ENCODE measurements around the gene MAML2.
A peak's percentile ranks its signal among the peaks of the same experiment; 100 is the strongest.

MAML2 gene

DNA sequence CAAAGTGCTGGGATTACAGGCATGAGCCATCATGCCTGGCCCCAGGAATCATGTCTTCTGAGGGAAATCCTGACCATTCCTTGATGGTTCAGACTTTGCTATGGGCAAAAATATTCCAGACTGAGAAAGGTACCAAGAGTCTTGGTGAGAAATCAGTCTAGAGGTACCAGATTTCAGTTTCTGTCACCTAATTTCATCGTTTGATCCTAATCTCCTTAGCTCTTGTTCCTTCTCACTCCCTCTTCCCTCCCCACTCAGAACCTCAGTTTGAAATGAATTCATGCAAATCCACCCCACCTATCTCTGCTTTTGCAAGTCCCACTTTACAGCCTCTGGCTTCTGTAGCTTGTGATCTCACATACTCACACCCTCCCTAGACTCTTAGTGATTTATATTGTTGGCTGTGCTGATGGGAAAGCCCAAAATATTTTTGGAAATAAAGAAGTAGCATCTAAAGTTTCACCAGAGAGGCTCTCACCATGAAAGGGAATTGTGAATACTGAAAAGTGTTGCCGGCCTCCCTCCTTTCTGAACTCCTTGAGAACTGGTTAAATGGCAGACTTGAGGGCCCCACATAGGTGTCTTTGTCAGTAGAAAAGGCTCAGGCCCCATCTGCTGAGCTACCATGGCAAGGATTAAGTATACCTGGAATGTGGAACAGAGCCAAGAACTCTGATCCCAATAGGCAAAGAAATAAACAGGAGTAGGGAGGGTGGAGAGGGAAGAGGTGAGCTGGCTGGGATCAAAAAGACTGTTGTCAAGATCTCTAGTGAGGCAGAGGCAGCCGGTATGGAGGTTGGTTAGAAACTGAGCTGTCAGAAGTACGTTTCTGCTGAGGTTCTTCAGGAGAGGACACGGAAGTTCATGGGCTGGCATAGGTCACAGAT, 228.6 kb downstream of the MAML2 start:
- ATAC-seq (replicated peaks), result no peak
- peaks cover 5 to 6% of the 10 kb centered on the region in 2 donors for H3K4me1 Mint-ChIP-seq (ENCODE audit: low read depth in 2 of 2)
- H3K27ac Mint-ChIP-seq, result peak overlapping the region in 1 of 2 donors; percentile 20
- no peak overlapping the region for H3K4me3 Mint-ChIP-seq
- DNase-seq, result no peak
- no peaks in the 10 kb centered on the region for H3K27me3 Mint-ChIP-seq
- H3K36me3 Mint-ChIP-seq (ENCODE audit: insufficient read depth), result peaks cover 3% of the 10 kb centered on the region
- H3K9me3 Mint-ChIP-seq, result no peaks in the 10 kb centered on the region

DNA sequence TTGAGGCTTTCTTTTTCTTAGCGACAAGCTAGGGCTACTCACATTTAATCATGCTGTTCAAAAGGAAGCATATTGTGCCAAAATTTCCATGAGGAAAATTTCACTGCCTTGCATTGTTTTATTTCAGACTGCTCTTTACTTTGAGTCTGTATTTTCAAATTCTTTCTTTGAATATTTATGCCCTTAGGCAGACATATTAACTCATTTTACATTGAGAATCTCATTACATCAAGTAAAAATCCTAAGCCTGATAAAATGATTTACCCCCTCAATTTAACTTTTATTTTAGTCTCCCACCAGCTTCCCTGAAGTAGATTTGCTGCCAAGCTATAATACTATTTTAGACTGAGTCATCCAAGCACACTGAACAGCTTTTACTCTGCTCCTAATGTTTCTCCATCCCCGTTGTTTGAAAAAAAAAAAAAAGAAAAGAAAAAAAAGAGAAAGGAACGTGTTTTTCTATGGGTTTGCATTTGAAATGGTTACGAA, 229.8 kb downstream of the MAML2 start:
- Mint-ChIP-seq H3K36me3 (ENCODE audit: insufficient read depth) (peaks cover 3% of the 10 kb centered on the region), H3K4me1 (ENCODE audit: low read depth in 2 of 2) (peaks cover 5 to 6% of the 10 kb centered on the region in 2 donors), H3K4me3 (no peak overlapping the region), H3K27me3 (no peaks in the 10 kb centered on the region), H3K27ac (peak overlapping the region; percentile 26 to 45), H3K9me3 (no peaks in the 10 kb centered on the region)
- no peak for ATAC-seq (replicated peaks)
- DNase-seq, result no peak

DNA sequence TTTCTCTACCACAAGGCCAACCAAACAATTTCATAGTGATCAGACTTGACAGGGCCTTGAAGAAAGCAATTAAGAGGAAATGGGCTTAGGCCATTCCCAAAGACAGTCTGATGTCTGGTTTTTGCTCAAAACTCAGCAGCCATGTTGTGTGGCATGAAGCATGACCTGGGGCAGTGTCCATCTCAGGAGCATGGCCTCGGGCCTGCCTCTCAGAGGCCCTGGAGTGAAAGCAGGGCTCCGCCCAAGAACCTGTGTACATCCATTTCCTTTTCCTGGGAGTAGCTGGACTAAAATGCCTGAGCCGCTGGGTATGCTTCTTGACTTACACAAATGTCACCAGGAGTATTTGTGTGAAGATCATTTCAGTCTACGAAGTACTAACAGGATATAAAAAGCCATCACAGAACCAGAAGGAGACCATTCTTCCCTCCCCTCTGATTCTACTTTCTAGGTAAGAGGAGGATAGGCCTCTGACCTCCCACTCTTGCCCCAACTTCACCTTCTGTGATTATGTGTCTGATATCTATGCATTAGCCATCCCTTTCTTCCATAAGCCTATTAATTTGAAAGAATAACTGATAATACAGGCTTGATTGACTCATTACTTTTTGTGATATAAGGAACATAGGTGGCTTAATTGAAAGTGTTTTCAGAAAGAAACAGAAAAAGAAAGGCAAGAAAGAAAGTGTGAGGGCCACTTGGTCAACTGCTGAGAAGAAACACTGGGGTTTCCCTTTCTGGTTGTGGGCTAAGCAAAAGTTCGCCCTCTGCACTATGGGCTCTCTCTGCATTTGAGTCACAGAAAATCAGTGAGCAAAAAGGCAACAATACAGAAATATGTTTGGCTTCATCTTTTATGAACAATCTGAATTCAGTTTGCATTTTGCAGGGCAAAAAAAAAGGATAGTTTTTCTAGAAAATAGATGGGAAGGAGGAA, 230.5 kb downstream of the MAML2 start:
- H3K9me3 Mint-ChIP-seq, result no peaks in the 10 kb centered on the region
- peaks cover 5 to 6% of the 10 kb centered on the region in 2 donors for H3K4me1 Mint-ChIP-seq (ENCODE audit: low read depth in 2 of 2)
- H3K36me3 Mint-ChIP-seq (ENCODE audit: insufficient read depth), result peaks cover 3% of the 10 kb centered on the region
- DNase-seq, result no peak
- no peak overlapping the region for H3K4me3 Mint-ChIP-seq
- no peaks in the 10 kb centered on the region for H3K27me3 Mint-ChIP-seq
- peak overlapping the region; percentile 26 to 45 for H3K27ac Mint-ChIP-seq
- no peak for ATAC-seq (replicated peaks)

DNA sequence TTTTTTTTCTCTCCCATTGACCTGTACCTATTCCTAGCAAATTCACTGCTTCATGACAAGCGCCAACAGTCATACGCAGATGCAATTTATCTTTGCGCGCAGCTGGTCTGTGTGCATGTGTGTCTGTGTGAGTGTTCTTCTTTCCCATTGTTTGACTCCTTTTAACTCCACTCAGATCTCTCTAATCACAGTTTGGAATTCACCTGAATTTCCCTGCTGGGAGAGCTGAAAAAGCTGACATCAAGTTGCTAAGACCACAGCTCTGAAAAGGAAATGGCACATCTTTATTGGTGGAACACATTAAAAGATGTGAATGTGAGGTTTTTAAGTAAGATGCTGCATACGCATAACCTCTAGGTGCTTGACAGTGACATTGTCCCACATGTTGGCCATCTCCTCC, 231.7 kb downstream of the MAML2 start:
- ATAC-seq (replicated peaks) (no peak), DNase-seq (no peak)
- Mint-ChIP-seq H3K9me3 (no peaks in the 10 kb centered on the region), H3K4me1 (ENCODE audit: low read depth in 2 of 2) (peaks cover 7 to 12% of the 10 kb centered on the region in 2 donors), H3K27me3 (no peaks in the 10 kb centered on the region), H3K4me3 (no peak overlapping the region), H3K36me3 (ENCODE audit: insufficient read depth) (peaks cover 3% of the 10 kb centered on the region), H3K27ac (no peak overlapping the region)

DNA sequence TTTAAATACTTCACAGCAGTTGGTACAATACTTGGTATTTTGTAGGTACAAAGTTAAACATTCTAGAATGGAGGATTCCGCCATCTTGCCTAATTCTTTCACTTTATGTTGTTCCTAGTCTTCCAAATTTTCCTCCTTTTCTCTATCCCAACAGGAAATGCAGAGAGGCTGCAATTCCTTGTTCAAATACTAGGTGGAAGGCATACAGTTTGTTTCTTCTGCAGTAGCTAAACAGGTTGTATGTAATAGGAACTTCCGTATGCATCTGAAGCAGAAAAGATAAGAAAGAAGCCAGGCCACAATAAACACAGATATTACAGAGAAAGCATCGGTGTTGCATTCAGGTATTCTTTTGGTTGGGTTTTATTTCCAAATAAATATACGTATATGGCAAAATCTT, 232.7 kb downstream of the MAML2 start:
- peaks cover 7 to 12% of the 10 kb centered on the region in 2 donors for H3K4me1 Mint-ChIP-seq (ENCODE audit: low read depth in 2 of 2)
- H3K9me3 Mint-ChIP-seq, result no peaks in the 10 kb centered on the region
- H3K27me3 Mint-ChIP-seq, result no peaks in the 10 kb centered on the region
- ATAC-seq (replicated peaks) (no peak), DNase-seq (no peak)
- H3K4me3 Mint-ChIP-seq, result no peak overlapping the region
- no peak overlapping the region for H3K27ac Mint-ChIP-seq
- H3K36me3 Mint-ChIP-seq (ENCODE audit: insufficient read depth), result peaks cover 3% of the 10 kb centered on the region

DNA sequence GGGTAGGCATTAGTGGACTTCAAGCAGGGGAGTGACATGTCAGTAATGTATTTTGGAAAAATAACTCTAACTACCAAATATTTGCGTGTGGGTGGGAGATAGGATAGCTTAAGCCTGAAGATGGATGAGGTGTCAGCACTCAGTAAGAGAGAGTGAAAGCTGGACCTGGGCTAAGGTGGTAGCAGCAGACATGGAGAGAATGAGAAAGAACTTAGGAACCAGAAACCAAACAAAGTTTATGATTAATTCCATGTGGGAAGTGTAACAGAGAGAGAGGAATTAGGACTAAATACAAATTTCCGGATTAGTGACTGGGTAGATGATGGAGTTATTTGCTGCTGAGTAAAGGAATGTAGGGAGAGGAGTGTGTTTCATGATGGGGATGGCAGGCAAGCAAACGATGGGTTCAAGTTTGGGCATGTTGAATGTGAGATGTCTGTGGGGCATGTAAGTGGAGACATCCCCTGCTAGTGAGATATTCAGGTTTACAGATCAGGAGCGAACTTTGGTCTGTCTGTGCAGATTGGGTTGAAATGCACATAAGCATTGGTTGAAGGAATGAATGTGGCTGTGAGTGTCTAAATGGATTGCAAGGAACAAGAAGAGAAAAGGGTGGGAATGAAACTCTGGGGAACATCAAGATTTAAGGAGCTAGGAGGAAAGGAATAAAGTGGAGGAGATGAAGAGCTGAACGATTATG, 233.5 kb downstream of the MAML2 start:
- Mint-ChIP-seq H3K4me1 (ENCODE audit: low read depth in 2 of 2) (peaks cover 8 to 12% of the 10 kb centered on the region in 2 donors), H3K27ac (no peak overlapping the region), H3K9me3 (no peaks in the 10 kb centered on the region), H3K27me3 (no peaks in the 10 kb centered on the region), H3K36me3 (ENCODE audit: insufficient read depth) (no peaks in the 10 kb centered on the region), H3K4me3 (no peak overlapping the region)
- DNase-seq, result no peak
- no peak for ATAC-seq (replicated peaks)

DNA sequence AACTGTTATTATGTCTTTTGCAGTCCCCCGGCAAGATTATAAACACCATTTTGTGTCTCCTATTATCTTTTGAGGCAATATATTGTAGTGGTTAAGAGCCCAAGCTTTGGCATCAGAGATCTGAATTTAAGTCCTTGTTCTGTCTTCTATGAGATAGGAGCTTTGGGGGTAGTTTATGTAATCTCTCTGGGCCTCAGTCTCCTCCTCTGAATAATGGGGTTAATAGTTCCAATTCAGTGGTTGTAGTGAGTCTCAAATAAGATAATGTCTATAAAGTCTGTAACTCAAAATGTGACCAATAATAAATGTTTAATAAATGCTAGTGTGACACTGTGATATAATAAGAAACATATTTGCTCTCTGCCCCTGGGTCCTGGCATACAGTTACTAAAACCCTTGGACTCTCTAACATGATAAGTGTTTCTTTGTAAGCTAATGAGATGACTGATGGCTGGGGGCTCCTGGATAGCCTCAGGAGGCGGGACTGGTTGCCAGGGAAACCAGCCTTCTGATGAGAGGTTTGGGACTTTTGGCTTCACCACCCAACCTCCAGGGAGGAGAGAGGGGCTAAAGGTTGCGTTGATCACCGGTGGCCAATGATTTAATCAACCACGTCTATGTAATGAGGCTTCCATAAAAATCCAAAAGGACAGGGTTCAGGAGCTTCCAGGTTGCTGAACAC, 235.7 kb downstream of the MAML2 start:
- no peak for ATAC-seq (replicated peaks)
- no peak for DNase-seq
- Mint-ChIP-seq H3K4me3 (no peak overlapping the region), H3K9me3 (no peaks in the 10 kb centered on the region), H3K27ac (peak overlapping the region in 1 of 2 donors; percentile 59), H3K27me3 (no peaks in the 10 kb centered on the region), H3K4me1 (ENCODE audit: low read depth in 2 of 2) (peaks cover 6 to 8% of the 10 kb centered on the region in 2 donors), H3K36me3 (ENCODE audit: insufficient read depth) (no peaks in the 10 kb centered on the region)

DNA sequence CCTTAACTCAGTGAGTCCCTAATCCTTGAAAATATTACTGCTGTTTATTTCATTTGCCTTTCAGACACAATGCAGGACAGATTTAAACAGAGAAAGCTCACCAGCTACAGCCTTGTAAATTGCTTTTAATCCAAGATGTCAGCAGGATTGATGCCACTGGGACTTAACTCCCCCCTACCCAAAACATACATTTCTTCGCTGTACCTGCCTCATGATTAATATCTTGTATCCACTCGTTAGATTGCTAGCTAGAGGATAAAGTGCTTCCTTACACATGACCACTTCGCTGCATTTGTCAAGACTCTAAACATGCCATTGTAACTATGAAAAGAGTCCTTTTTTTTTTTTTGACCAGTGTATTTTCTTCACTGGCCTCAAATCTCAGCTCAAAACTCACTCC, 236.3 kb downstream of the MAML2 start:
- DNase-seq (no peak), ATAC-seq (replicated peaks) (no peak)
- H3K27ac Mint-ChIP-seq, result peak overlapping the region in 1 of 2 donors; percentile 59
- no peak overlapping the region for H3K4me3 Mint-ChIP-seq
- peaks cover 6 to 8% of the 10 kb centered on the region in 2 donors for H3K4me1 Mint-ChIP-seq (ENCODE audit: low read depth in 2 of 2)
- H3K27me3 Mint-ChIP-seq, result no peaks in the 10 kb centered on the region
- H3K36me3 Mint-ChIP-seq (ENCODE audit: insufficient read depth), result no peaks in the 10 kb centered on the region
- H3K9me3 Mint-ChIP-seq, result no peaks in the 10 kb centered on the region

DNA sequence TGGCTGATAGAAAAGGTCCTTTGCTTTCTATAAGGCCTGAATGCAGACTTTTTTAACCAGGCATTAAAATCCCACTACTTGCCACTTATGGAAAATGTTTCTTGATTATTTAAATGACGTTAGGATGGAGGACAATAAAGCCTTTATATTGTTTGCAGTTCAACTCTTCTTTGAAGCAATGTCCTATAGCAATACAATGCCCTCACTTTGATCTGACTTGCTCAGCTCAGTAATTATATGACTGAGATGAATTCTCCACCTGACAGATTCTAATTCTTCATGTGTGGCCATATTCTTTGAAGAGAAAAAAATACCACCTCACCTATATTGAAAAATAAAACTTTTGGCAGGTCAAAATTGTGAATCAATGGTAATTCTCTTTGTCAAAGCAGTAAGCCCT, 237.1 kb downstream of the MAML2 start:
- no peaks in the 10 kb centered on the region for H3K9me3 Mint-ChIP-seq
- no peak overlapping the region for H3K27ac Mint-ChIP-seq
- DNase-seq (no peak), ATAC-seq (replicated peaks) (no peak)
- H3K27me3 Mint-ChIP-seq, result no peaks in the 10 kb centered on the region
- H3K4me1 Mint-ChIP-seq (ENCODE audit: low read depth in 2 of 2), result peaks cover 5 to 6% of the 10 kb centered on the region in 2 donors
- H3K4me3 Mint-ChIP-seq, result no peak overlapping the region
- no peaks in the 10 kb centered on the region for H3K36me3 Mint-ChIP-seq (ENCODE audit: insufficient read depth)

DNA sequence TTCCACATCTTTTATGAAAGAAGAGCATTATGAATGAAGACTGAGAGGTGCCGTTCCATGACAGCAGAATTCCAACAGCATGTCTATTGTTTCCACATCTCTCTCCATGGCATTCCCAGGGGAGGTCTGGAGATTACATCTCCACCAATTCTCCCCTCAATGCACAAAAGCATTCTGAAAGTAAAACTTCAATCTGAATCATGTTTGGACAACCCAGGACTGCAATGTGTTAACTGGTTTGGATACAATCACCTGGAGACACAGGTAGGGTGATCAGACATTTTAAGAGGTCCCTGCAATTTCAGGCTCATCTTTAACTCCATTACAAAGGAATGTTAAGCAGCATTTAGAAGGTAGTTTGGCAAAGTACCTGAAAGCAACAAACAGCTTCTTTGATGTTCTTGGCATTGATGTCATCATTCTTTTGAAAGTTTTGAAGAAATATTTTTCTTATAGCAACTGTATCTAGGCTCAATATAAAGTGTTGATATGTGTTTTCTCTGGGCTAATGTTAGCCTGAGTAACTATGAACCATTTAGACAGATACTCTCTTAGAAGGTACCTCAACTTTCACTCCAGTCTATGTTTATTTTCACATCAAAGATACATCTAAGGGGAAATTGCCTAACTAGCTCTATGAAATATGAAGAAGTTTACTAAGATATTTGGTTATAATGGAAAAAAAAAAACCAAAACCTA, 237.6 kb downstream of the MAML2 start:
- ATAC-seq (replicated peaks) (peak; percentile 93), DNase-seq (no peak)
- Mint-ChIP-seq H3K4me3 (no peak overlapping the region), H3K36me3 (ENCODE audit: insufficient read depth) (no peaks in the 10 kb centered on the region), H3K27me3 (no peaks in the 10 kb centered on the region), H3K27ac (peak overlapping the region; percentile 15 to 23), H3K9me3 (no peaks in the 10 kb centered on the region), H3K4me1 (ENCODE audit: low read depth in 2 of 2) (peaks cover 5 to 7% of the 10 kb centered on the region in 2 donors)

DNA sequence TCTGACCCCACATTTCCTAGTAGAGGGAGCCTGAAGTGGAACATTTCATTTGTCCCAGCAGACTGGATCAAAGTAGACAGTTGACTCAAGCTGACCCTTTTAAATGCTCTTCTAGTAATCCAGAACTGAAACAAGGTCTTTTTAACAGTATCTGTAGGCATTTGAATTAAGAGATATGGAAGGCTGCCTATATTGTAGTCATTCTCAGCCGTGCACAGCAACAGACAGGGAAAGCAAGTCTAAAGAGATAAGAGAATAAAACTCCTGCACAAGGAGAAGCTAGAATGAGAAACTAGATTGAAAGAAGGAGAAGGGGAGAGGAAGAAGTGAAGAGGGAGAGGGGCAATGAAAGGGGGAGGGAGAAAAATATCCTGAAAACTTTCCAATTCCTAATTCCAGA, 238.5 kb downstream of the MAML2 start:
- peaks cover 5 to 15% of the 10 kb centered on the region in 2 donors for H3K4me1 Mint-ChIP-seq (ENCODE audit: low read depth in 2 of 2)
- H3K27me3 Mint-ChIP-seq, result no peaks in the 10 kb centered on the region
- H3K9me3 Mint-ChIP-seq, result no peaks in the 10 kb centered on the region
- no peak for ATAC-seq (replicated peaks)
- DNase-seq, result no peak
- no peak overlapping the region for H3K4me3 Mint-ChIP-seq
- peak overlapping the region in 1 of 2 donors; percentile 23 for H3K27ac Mint-ChIP-seq
- H3K36me3 Mint-ChIP-seq (ENCODE audit: insufficient read depth), result no peaks in the 10 kb centered on the region

DNA sequence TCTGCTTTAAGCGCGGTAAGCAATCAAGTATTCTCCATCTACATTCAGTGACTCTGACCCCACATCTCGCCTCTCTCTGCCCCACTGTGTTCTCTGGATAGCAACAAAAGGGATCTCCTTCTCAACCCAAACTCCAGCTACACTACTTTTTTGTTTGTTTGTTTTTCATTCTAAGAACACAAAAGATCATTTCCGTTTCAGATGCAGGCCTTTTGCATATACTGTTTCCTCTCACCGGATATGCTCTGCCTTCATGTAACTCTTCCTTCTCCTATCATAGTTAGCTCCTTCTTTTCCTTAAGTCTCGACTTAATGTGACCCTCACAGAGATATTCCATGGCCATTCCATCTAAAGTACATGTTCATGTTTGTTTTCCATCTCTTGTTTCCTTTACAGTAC, 239.3 kb downstream of the MAML2 start:
- Mint-ChIP-seq H3K36me3 (ENCODE audit: insufficient read depth) (no peaks in the 10 kb centered on the region), H3K27ac (no peak overlapping the region), H3K4me3 (no peak overlapping the region), H3K4me1 (ENCODE audit: low read depth in 2 of 2) (peaks cover 5 to 17% of the 10 kb centered on the region in 2 donors), H3K27me3 (no peaks in the 10 kb centered on the region), H3K9me3 (no peaks in the 10 kb centered on the region)
- DNase-seq (no peak), ATAC-seq (replicated peaks) (no peak)

All from effector memory CD8-positive, alpha-beta T cell (primary cell).